ENCODE measurements around the gene ADGRF1. TPM values are rescaled to one million over a fixed set of nuclear protein-coding genes. Genes with fewer than 3 reads are reported as not detected.
A peak's percentile ranks its signal among the peaks of the same experiment; 100 is the strongest.

ADGRF1 gene
- total and polyA plus RNA-seq, 2 donors: 5.3 to 13.0 TPM

GRCh38 chr6:47048638-47049037 is 6.5 kb upstream of the ADGRF1 start:
- no peak overlapping the region for H3K27ac ChIP-seq (ENCODE audit: low read depth)
- H3K36me3 ChIP-seq (ENCODE audit: insufficient read depth): no peaks in the 10 kb centered on the region
- no peaks in the 10 kb centered on the region for H3K4me1 ChIP-seq (ENCODE audit: insufficient read depth)
- no peak overlapping the region for H3K4me3 ChIP-seq (ENCODE audit: low read depth, low read length)
- DNase-seq (ENCODE audit: extremely low spot score): no peak

GRCh38 chr6:47047479-47048407 is 5.6 kb upstream of the ADGRF1 start:
- Histone ChIP-seq H3K4me1 (ENCODE audit: insufficient read depth) (no peaks in the 10 kb centered on the region), H3K36me3 (ENCODE audit: insufficient read depth) (no peaks in the 10 kb centered on the region), H3K4me3 (ENCODE audit: low read depth, low read length) (no peak overlapping the region), H3K27ac (ENCODE audit: low read depth) (no peak overlapping the region)
- WGBS: 18% methylated on average over 9 of the region's 9 CpGs
- peak; percentile 80 for DNase-seq (ENCODE audit: extremely low spot score)

GRCh38 chr6:47047097-47047478 is 5.0 kb upstream of the ADGRF1 start:
- Histone ChIP-seq H3K27ac (ENCODE audit: low read depth) (no peak overlapping the region), H3K4me3 (ENCODE audit: low read depth, low read length) (no peak overlapping the region), H3K4me1 (ENCODE audit: insufficient read depth) (no peaks in the 10 kb centered on the region), H3K36me3 (ENCODE audit: insufficient read depth) (no peaks in the 10 kb centered on the region)
- no peak for DNase-seq (ENCODE audit: extremely low spot score)
- 57% methylated on average over 3 of the region's 3 CpGs for WGBS

- Histone ChIP-seq H3K27ac (ENCODE audit: low read depth) (peak overlapping the region; percentile 48), H3K4me3 (ENCODE audit: low read depth, low read length) (no peak overlapping the region), H3K4me1 (ENCODE audit: insufficient read depth) (no peaks in the 10 kb centered on the region), H3K36me3 (ENCODE audit: insufficient read depth) (no peaks in the 10 kb centered on the region)
- 76% methylated on average over 5 of the region's 5 CpGs for WGBS
- DNase-seq (ENCODE audit: extremely low spot score): peak; percentile 50
Measured at GRCh38 chr6:47044397-47044796, 2.3 kb upstream of the ADGRF1 start.

- 96% methylated on average over 1 of the region's 1 CpG for WGBS
- no peak for DNase-seq (ENCODE audit: extremely low spot score)
- Histone ChIP-seq H3K27ac (ENCODE audit: low read depth) (no peak overlapping the region), H3K36me3 (ENCODE audit: insufficient read depth) (no peaks in the 10 kb centered on the region), H3K4me3 (ENCODE audit: low read depth, low read length) (no peak overlapping the region), H3K4me1 (ENCODE audit: insufficient read depth) (no peaks in the 10 kb centered on the region)
Measured at GRCh38 chr6:47043286-47043685, 1.2 kb upstream of the ADGRF1 start.

- no peak for DNase-seq (ENCODE audit: extremely low spot score)
- H3K27ac ChIP-seq (ENCODE audit: low read depth): no peak overlapping the region
- no peaks in the 10 kb centered on the region for H3K36me3 ChIP-seq (ENCODE audit: insufficient read depth)
- WGBS: 82% methylated on average over 2 of the region's 2 CpGs
- H3K4me1 ChIP-seq (ENCODE audit: insufficient read depth): no peaks in the 10 kb centered on the region
- no peak overlapping the region for H3K4me3 ChIP-seq (ENCODE audit: low read depth, low read length)
Measured at GRCh38 chr6:47041741-47042140, 391 bp downstream of the ADGRF1 start.

- DNase-seq (ENCODE audit: extremely low spot score): peak; percentile 88
- H3K27ac ChIP-seq (ENCODE audit: low read depth): no peak overlapping the region
- no peak overlapping the region for H3K4me3 ChIP-seq (ENCODE audit: low read depth, low read length)
- no peaks in the 10 kb centered on the region for H3K4me1 ChIP-seq (ENCODE audit: insufficient read depth)
- WGBS: 6% methylated on average over 6 of the region's 6 CpGs
- no peaks in the 10 kb centered on the region for H3K36me3 ChIP-seq (ENCODE audit: insufficient read depth)
Measured at GRCh38 chr6:47034926-47035325, 7.2 kb downstream of the ADGRF1 start.

- no peak overlapping the region for H3K27ac ChIP-seq (ENCODE audit: low read depth)
- WGBS: 39% methylated on average over 2 of the region's 2 CpGs
- no peak overlapping the region for H3K4me3 ChIP-seq (ENCODE audit: low read depth, low read length)
- no peak for DNase-seq (ENCODE audit: extremely low spot score)
- H3K36me3 ChIP-seq (ENCODE audit: insufficient read depth): no peaks in the 10 kb centered on the region
- H3K4me1 ChIP-seq (ENCODE audit: insufficient read depth): no peaks in the 10 kb centered on the region
Measured at GRCh38 chr6:47034421-47034820, 7.7 kb downstream of the ADGRF1 start.

- Histone ChIP-seq H3K36me3 (ENCODE audit: insufficient read depth) (no peaks in the 10 kb centered on the region), H3K4me3 (ENCODE audit: low read depth, low read length) (no peak overlapping the region), H3K4me1 (ENCODE audit: insufficient read depth) (no peaks in the 10 kb centered on the region), H3K27ac (ENCODE audit: low read depth) (no peak overlapping the region)
- DNase-seq (ENCODE audit: extremely low spot score): no peak
- WGBS: 31% methylated on average over 12 of the region's 12 CpGs
Measured at GRCh38 chr6:47032974-47033765, 9.0 kb downstream of the ADGRF1 start.

GRCh38 chr6:47031656-47032055 is 10.5 kb downstream of the ADGRF1 start:
- 95% methylated on average over 3 of the region's 3 CpGs for WGBS
- Histone ChIP-seq H3K4me1 (ENCODE audit: insufficient read depth) (no peaks in the 10 kb centered on the region), H3K27ac (ENCODE audit: low read depth) (no peak overlapping the region), H3K4me3 (ENCODE audit: low read depth, low read length) (no peak overlapping the region), H3K36me3 (ENCODE audit: insufficient read depth) (no peaks in the 10 kb centered on the region)
- DNase-seq (ENCODE audit: extremely low spot score): no peak

- Histone ChIP-seq H3K4me1 (ENCODE audit: insufficient read depth) (no peaks in the 10 kb centered on the region), H3K36me3 (ENCODE audit: insufficient read depth) (no peaks in the 10 kb centered on the region), H3K4me3 (ENCODE audit: low read depth, low read length) (no peak overlapping the region), H3K27ac (ENCODE audit: low read depth) (no peak overlapping the region)
- 93% methylated on average over 7 of the region's 7 CpGs for WGBS
- DNase-seq (ENCODE audit: extremely low spot score): no peak
Measured at GRCh38 chr6:47029865-47030561, 12.1 kb downstream of the ADGRF1 start.

GRCh38 chr6:47028835-47029360 is 13.2 kb downstream of the ADGRF1 start:
- Histone ChIP-seq H3K36me3 (ENCODE audit: insufficient read depth) (no peaks in the 10 kb centered on the region), H3K4me3 (ENCODE audit: low read depth, low read length) (no peak overlapping the region), H3K27ac (ENCODE audit: low read depth) (no peak overlapping the region), H3K4me1 (ENCODE audit: insufficient read depth) (no peaks in the 10 kb centered on the region)
- DNase-seq (ENCODE audit: extremely low spot score): no peak
- WGBS: 88% methylated on average over 8 of the region's 8 CpGs

GRCh38 chr6:47027315-47027714 is 14.8 kb downstream of the ADGRF1 start:
- Histone ChIP-seq H3K36me3 (ENCODE audit: insufficient read depth) (no peaks in the 10 kb centered on the region), H3K27ac (ENCODE audit: low read depth) (no peak overlapping the region), H3K4me3 (ENCODE audit: low read depth, low read length) (no peak overlapping the region), H3K4me1 (ENCODE audit: insufficient read depth) (no peaks in the 10 kb centered on the region)
- WGBS: 66% methylated on average over 3 of the region's 3 CpGs
- DNase-seq (ENCODE audit: extremely low spot score): no peak
